WTC11 (cell line): ENCODE results near the gene ASCC3. TPM values are rescaled to one million over a fixed set of nuclear protein-coding genes. Genes with fewer than 3 reads are reported as not detected.

Experiments used
- ATAC-seq: fragments of 200-7000 bp; cut with Tn5 transposase; 2 replicates; pipeline ENCODE4 v1.10.0; 2021; ENCODE audit warnings: mild to moderate bottlenecking, moderate library complexity
- CTCF ChIA-PET: fragments of 300-600 bp; sonication (Branson Sonifier 250); formaldehyde crosslinking; loops from one replicate; lab custom pipeline; 2021; ENCODE audit warnings: antibody characterized with exemption; lab: Charles Lee
- POLR2A ChIA-PET: fragments of 350-600 bp; sonication (Branson Sonifier 250); formaldehyde crosslinking; loops from one replicate; lab custom pipeline; 2021; ENCODE audit warnings: antibody characterized with exemption; lab: Charles Lee
- DNase-seq: peaks from one replicate; pipeline ENCODE4 v3.0.0; 2021; ENCODE audit warnings: low spot score
- H3K27ac Mint-ChIP-seq: 2 replicates; pipeline ENCODE4 v1.8.0; 2021; ENCODE audit warnings: mixed read lengths
- H3K27me3 Mint-ChIP-seq: 2 replicates; pipeline ENCODE4 v1.8.0; 2021; ENCODE audit warnings: low read depth, mild to moderate bottlenecking, moderate library complexity, mixed read lengths
- H3K36me3 Mint-ChIP-seq: 2 replicates; pipeline ENCODE4 v1.8.0; 2021; ENCODE audit warnings: mixed read lengths
- H3K4me1 Mint-ChIP-seq: 2 replicates; pipeline ENCODE4 v1.8.0; 2022; ENCODE audit warnings: mixed read lengths
- H3K4me3 Mint-ChIP-seq: 2 replicates; pipeline ENCODE4 v1.8.0; 2021; ENCODE audit warnings: mild to moderate bottlenecking, moderate library complexity, mixed read lengths
- H3K9me3 Mint-ChIP-seq: 2 replicates; pipeline ENCODE4 v1.8.0; 2021; ENCODE audit warnings: mixed read lengths
- ATF1 ChIP-seq: sonication (generic); formaldehyde crosslinking; IDR thresholded peaks from 2 replicates; pipeline ENCODE4 v1.8.1; 2023; ENCODE audit warnings: mild to moderate bottlenecking, moderate library complexity, missing genetic modification reagents
- CBFB ChIP-seq: sonication (generic); formaldehyde crosslinking; IDR thresholded peaks from 2 replicates; pipeline ENCODE4 v1.8.1; 2022; ENCODE audit warnings: mild to moderate bottlenecking, low read depth, missing genetic modification reagents
- CREB1 ChIP-seq: sonication (generic); formaldehyde crosslinking; IDR thresholded peaks from 2 replicates; pipeline ENCODE4 v1.8.0; 2023; ENCODE audit warnings: mild to moderate bottlenecking, missing genetic modification reagents
- ELF4 ChIP-seq: sonication (generic); formaldehyde crosslinking; IDR thresholded peaks from 2 replicates; pipeline ENCODE4 v1.8.1; 2022; ENCODE audit warnings: low read depth, mild to moderate bottlenecking, moderate library complexity, missing genetic modification reagents
- ETV6 ChIP-seq: sonication (generic); formaldehyde crosslinking; IDR thresholded peaks from 2 replicates; pipeline ENCODE4 v1.8.1; 2022; ENCODE audit warnings: mild to moderate bottlenecking, missing genetic modification reagents
- GRHL2 ChIP-seq: fragments of 250-450 bp; sonication (Bioruptor Pico); IDR thresholded peaks from 2 replicates; pipeline ENCODE4 v1.8.0; 2022; ENCODE audit warnings: mild to moderate bottlenecking, moderate library complexity; ENCODE audit not compliant: insufficient replicate concordance, severe bottlenecking
- IRF2 ChIP-seq: sonication (generic); formaldehyde crosslinking; IDR thresholded peaks from 2 replicates; pipeline ENCODE4 v1.8.0; 2022; ENCODE audit warnings: low read depth, missing genetic modification reagents, borderline replicate concordance
- JUN ChIP-seq: sonication (generic); formaldehyde crosslinking; IDR thresholded peaks from 2 replicates; pipeline ENCODE4 v1.8.0; 2023; ENCODE audit warnings: mild to moderate bottlenecking, missing genetic modification reagents
- MYBL2 ChIP-seq: sonication (generic); formaldehyde crosslinking; IDR thresholded peaks from 2 replicates; pipeline ENCODE4 v1.8.1; 2023; ENCODE audit warnings: mild to moderate bottlenecking, moderate library complexity, missing genetic modification reagents
- NFE2L1 ChIP-seq: sonication (generic); formaldehyde crosslinking; IDR thresholded peaks from 2 replicates; pipeline ENCODE4 v1.8.1; 2023; ENCODE audit warnings: missing genetic modification reagents
- NR1H2 ChIP-seq: sonication (generic); formaldehyde crosslinking; IDR thresholded peaks from 2 replicates; pipeline ENCODE4 v1.9.0; 2021; ENCODE audit warnings: mild to moderate bottlenecking, moderate library complexity, missing genetic modification reagents
- NR3C1 ChIP-seq: sonication (generic); formaldehyde crosslinking; conservative IDR thresholded peaks from 2 replicates; pipeline ENCODE4 v1.8.1; 2023; ENCODE audit warnings: low read depth, mild to moderate bottlenecking, missing genetic modification reagents
- SMAD3 ChIP-seq: sonication (generic); formaldehyde crosslinking; IDR thresholded peaks from 2 replicates; pipeline ENCODE4 v1.8.0; 2022; ENCODE audit warnings: missing genetic modification reagents, mild to moderate bottlenecking, borderline replicate concordance
- ZBTB21 ChIP-seq: sonication (generic); formaldehyde crosslinking; IDR thresholded peaks from 2 replicates; pipeline ENCODE4 v1.8.1; 2023; ENCODE audit warnings: mild to moderate bottlenecking, missing genetic modification reagents, borderline replicate concordance
- ZNF138 ChIP-seq: sonication (generic); formaldehyde crosslinking; conservative IDR thresholded peaks from 2 replicates; pipeline ENCODE4 v1.8.1; 2022; ENCODE audit warnings: mild to moderate bottlenecking, moderate library complexity, missing genetic modification reagents
- ZNF317 ChIP-seq: sonication (generic); formaldehyde crosslinking; IDR thresholded peaks from 2 replicates; pipeline ENCODE4 v1.8.1; 2023; ENCODE audit warnings: low read depth, mild to moderate bottlenecking, moderate library complexity, missing genetic modification reagents, borderline replicate concordance
- total RNA-seq: library from RNA; stranded (reverse); gene quantifications from 3 replicates; pipeline ENCODE4 v1.2.3, GENCODE V29; 2021
- TF ChIP-seq, protein P1 (sequence below): fragments of 250-450 bp; sonication (Bioruptor Pico); IDR thresholded peaks from 2 replicates; pipeline ENCODE4 v1.9.0; 2021; ENCODE audit warnings: mild to moderate bottlenecking
- TF ChIP-seq, protein P2 (sequence below): sonication (generic); formaldehyde crosslinking; IDR thresholded peaks from 2 replicates; pipeline ENCODE4 v1.8.1; 2022; ENCODE audit warnings: missing genetic modification reagents, borderline replicate concordance
- TF ChIP-seq, protein P3 (sequence below): sonication (generic); formaldehyde crosslinking; IDR thresholded peaks from 2 replicates; pipeline ENCODE4 v1.8.1; 2022; ENCODE audit warnings: mild to moderate bottlenecking, moderate library complexity, missing genetic modification reagents
- TF ChIP-seq, protein P4 (sequence below): sonication (generic); formaldehyde crosslinking; IDR thresholded peaks from 2 replicates; pipeline ENCODE4 v1.8.1; 2023; ENCODE audit warnings: mild to moderate bottlenecking, missing genetic modification reagents, moderate library complexity
- TF ChIP-seq, protein P5 (sequence below): sonication (generic); formaldehyde crosslinking; IDR thresholded peaks from 2 replicates; pipeline ENCODE4 v1.8.0; 2023; ENCODE audit warnings: missing genetic modification reagents, mild to moderate bottlenecking, borderline replicate concordance

The ASCC3 gene
- total RNA-seq, 1 experiment from 2014 or later: 80.7 TPM

DNA sequence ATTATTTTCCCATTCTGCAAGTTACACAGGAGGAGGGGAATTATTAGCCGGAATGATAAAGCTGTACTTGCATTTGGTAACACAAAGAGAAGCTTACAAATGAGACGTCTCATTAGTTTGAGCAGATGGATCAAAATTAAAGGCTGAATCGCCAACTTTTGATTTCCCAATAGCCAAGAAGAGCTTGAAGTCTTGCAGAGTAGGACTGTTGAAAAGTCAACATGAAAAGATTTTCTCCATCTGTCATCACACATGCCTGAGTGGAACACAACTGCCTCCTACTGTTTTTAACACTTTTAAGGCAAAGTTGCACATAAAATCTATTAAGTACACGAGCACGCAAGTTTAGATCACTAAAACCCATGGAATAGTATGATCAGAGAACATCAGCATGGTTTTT is 176.2 kb downstream of the ASCC3 start (continued):
- TF ChIP-seq IRF2 (CRISPR knock-in tag): no peak

DNA sequence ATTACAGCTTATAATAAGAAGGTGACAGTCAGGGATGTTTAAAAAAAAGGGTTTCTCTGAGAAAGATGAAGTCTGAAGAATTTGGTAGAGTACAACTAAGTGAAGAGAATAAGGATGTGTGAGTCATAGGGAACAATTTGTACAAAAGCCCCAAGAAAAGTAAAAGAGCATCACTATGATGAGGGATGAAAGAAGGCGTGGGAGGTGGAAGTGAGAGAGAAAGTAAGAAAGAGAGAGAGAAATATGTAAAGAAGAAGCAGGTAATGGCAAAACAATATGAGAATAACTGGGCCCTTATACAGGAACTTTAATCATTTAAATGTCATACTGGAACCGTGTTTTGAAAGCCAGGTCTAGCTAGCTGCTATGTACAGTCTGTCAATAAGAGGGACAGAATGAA is 179.4 kb downstream of the ASCC3 start:
- Mint-ChIP-seq H3K27ac (no peak overlapping the region), H3K36me3 (peaks cover 46% of the 10 kb centered on the region), H3K4me3 (no peak overlapping the region), H3K4me1 (no peaks in the 10 kb centered on the region), H3K9me3 (peaks cover 36% of the 10 kb centered on the region), H3K27me3 (no peaks in the 10 kb centered on the region)
- POLR2A ChIA-PET: no interaction called here
- ATAC-seq (no peak), DNase-seq (no peak)
- TF ChIP-seq, protein P1, sequence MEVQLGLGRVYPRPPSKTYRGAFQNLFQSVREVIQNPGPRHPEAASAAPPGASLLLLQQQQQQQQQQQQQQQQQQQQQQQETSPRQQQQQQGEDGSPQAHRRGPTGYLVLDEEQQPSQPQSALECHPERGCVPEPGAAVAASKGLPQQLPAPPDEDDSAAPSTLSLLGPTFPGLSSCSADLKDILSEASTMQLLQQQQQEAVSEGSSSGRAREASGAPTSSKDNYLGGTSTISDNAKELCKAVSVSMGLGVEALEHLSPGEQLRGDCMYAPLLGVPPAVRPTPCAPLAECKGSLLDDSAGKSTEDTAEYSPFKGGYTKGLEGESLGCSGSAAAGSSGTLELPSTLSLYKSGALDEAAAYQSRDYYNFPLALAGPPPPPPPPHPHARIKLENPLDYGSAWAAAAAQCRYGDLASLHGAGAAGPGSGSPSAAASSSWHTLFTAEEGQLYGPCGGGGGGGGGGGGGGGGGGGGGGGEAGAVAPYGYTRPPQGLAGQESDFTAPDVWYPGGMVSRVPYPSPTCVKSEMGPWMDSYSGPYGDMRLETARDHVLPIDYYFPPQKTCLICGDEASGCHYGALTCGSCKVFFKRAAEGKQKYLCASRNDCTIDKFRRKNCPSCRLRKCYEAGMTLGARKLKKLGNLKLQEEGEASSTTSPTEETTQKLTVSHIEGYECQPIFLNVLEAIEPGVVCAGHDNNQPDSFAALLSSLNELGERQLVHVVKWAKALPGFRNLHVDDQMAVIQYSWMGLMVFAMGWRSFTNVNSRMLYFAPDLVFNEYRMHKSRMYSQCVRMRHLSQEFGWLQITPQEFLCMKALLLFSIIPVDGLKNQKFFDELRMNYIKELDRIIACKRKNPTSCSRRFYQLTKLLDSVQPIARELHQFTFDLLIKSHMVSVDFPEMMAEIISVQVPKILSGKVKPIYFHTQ (CRISPR knock-in tag): no peak
- no peak for TF ChIP-seq ETV6 (CRISPR knock-in tag)
- TF ChIP-seq, protein P2, sequence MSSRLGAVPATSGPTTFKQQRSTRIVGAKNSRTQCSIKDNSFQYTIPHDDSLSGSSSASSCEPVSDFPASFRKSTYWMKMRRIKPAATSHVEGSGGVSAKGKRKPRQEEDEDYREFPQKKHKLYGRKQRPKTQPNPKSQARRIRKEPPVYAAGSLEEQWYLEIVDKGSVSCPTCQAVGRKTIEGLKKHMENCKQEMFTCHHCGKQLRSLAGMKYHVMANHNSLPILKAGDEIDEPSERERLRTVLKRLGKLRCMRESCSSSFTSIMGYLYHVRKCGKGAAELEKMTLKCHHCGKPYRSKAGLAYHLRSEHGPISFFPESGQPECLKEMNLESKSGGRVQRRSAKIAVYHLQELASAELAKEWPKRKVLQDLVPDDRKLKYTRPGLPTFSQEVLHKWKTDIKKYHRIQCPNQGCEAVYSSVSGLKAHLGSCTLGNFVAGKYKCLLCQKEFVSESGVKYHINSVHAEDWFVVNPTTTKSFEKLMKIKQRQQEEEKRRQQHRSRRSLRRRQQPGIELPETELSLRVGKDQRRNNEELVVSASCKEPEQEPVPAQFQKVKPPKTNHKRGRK (CRISPR knock-in tag): no peak
- TF ChIP-seq ZNF138 (CRISPR knock-in tag): no peak
- no peak for TF ChIP-seq NFE2L1 (CRISPR knock-in tag)
- no peak for TF ChIP-seq ZNF317 (CRISPR knock-in tag)
- TF ChIP-seq ATF1 (CRISPR knock-in tag): no peak
- TF ChIP-seq GRHL2: no peak
- no peak for TF ChIP-seq JUN
- TF ChIP-seq CREB1 (CRISPR knock-in tag): no peak
- no peak for TF ChIP-seq SMAD3 (CRISPR knock-in tag)
- TF ChIP-seq NR1H2: no peak
- no peak for TF ChIP-seq ZBTB21 (CRISPR knock-in tag)
- TF ChIP-seq CBFB (CRISPR knock-in tag): no peak
- no peak for TF ChIP-seq MYBL2 (CRISPR knock-in tag)
- TF ChIP-seq, protein P3, sequence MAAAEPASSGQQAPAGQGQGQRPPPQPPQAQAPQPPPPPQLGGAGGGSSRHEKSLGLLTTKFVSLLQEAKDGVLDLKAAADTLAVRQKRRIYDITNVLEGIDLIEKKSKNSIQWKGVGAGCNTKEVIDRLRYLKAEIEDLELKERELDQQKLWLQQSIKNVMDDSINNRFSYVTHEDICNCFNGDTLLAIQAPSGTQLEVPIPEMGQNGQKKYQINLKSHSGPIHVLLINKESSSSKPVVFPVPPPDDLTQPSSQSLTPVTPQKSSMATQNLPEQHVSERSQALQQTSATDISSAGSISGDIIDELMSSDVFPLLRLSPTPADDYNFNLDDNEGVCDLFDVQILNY (CRISPR knock-in tag): no peak
- TF ChIP-seq NR3C1 (CRISPR knock-in tag): no peak
- CTCF ChIA-PET: no interaction called here

DNA sequence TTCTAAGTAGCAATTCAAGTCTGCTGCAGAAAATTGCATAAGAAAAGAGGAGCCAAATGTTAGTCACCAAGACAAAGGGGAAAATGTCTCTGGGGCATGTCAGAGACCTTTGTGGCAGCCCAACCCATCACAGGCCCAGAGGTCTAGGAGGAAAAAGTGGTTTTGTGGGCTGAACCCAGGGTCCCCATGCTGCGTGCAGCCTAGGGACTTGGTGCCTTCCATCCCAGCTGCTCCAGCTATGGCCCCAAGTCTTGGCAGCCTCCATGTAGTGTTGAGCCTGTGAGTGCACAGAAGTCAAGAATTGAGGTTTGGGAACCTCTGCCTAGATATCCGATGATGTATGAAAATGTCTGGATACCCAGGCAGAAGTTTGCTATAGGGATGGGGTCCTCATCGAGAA is 181.1 kb downstream of the ASCC3 start:
- CTCF ChIA-PET: no interaction called here
- DNase-seq (no peak), ATAC-seq (no peak)
- Mint-ChIP-seq H3K4me3 (no peak overlapping the region), H3K36me3 (peaks cover 46% of the 10 kb centered on the region), H3K9me3 (peaks cover 36% of the 10 kb centered on the region), H3K27me3 (no peaks in the 10 kb centered on the region), H3K27ac (no peak overlapping the region), H3K4me1 (no peaks in the 10 kb centered on the region)
- POLR2A ChIA-PET: no interaction called here
- TF ChIP-seq ELF4 (CRISPR knock-in tag) (no peak), NR1H2 (no peak)
- TF ChIP-seq, protein P4, sequence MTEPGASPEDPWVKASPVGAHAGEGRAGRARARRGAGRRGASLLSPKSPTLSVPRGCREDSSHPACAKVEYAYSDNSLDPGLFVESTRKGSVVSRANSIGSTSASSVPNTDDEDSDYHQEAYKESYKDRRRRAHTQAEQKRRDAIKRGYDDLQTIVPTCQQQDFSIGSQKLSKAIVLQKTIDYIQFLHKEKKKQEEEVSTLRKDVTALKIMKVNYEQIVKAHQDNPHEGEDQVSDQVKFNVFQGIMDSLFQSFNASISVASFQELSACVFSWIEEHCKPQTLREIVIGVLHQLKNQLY (CRISPR knock-in tag): no peak
- TF ChIP-seq, protein P5, sequence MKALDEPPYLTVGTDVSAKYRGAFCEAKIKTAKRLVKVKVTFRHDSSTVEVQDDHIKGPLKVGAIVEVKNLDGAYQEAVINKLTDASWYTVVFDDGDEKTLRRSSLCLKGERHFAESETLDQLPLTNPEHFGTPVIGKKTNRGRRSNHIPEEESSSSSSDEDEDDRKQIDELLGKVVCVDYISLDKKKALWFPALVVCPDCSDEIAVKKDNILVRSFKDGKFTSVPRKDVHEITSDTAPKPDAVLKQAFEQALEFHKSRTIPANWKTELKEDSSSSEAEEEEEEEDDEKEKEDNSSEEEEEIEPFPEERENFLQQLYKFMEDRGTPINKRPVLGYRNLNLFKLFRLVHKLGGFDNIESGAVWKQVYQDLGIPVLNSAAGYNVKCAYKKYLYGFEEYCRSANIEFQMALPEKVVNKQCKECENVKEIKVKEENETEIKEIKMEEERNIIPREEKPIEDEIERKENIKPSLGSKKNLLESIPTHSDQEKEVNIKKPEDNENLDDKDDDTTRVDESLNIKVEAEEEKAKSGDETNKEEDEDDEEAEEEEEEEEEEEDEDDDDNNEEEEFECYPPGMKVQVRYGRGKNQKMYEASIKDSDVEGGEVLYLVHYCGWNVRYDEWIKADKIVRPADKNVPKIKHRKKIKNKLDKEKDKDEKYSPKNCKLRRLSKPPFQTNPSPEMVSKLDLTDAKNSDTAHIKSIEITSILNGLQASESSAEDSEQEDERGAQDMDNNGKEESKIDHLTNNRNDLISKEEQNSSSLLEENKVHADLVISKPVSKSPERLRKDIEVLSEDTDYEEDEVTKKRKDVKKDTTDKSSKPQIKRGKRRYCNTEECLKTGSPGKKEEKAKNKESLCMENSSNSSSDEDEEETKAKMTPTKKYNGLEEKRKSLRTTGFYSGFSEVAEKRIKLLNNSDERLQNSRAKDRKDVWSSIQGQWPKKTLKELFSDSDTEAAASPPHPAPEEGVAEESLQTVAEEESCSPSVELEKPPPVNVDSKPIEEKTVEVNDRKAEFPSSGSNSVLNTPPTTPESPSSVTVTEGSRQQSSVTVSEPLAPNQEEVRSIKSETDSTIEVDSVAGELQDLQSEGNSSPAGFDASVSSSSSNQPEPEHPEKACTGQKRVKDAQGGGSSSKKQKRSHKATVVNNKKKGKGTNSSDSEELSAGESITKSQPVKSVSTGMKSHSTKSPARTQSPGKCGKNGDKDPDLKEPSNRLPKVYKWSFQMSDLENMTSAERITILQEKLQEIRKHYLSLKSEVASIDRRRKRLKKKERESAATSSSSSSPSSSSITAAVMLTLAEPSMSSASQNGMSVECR (CRISPR knock-in tag): no peak
